PC-9 (cell line): ENCODE results near the gene CDK2. TPM values are rescaled to one million over a fixed set of nuclear protein-coding genes. Genes with fewer than 3 reads are reported as not detected.
A peak's percentile ranks its signal among the peaks of the same experiment; 100 is the strongest.

Source experiments
- BruUV-seq: library from RNA; stranded (reverse); fragments of 400-500 nt; replicated peaks from 2 replicates; lab custom pipeline; 2021; lab: Mats Ljungman, UMichigan
- CTCF ChIA-PET: fragments of 300-600 bp; sonication (Branson Sonifier 250); formaldehyde crosslinking; loops from one replicate; lab custom pipeline; 2022; ENCODE audit warnings: antibody characterized with exemption; lab: Charles Lee
- POLR2A ChIA-PET: fragments of 300-600 bp; sonication (Branson Sonifier 250); formaldehyde crosslinking; loops from one replicate; lab custom pipeline; 2022; ENCODE audit warnings: antibody characterized with exemption; ENCODE audit not compliant: unreplicated experiment; lab: Charles Lee
- DNase-seq, 2 experiments: peaks; one replicate each; pipeline versions ENCODE4 v3.0.0 to v3.0.0-alpha.2; 2015 to 2022; ENCODE audit warnings: mixed read lengths in 1 of 2
- H2AFZ ChIP-seq: fragments of 200-600 bp; sonication (generic); 2 replicates; pipeline ENCODE4 v1.8.1; 2017; ENCODE audit warnings: antibody characterized with exemption
- H3F3A ChIP-seq: fragments of 200-600 bp; sonication (generic); 2 replicates; pipeline ENCODE4 v1.8.1; 2017; ENCODE audit warnings: antibody characterized with exemption, mild to moderate bottlenecking, low read depth; ENCODE audit not compliant: insufficient read depth
- H3K27ac ChIP-seq: fragments of 200-600 bp; sonication (generic); 2 replicates; pipeline ENCODE4 v1.6.1; 2016; ENCODE audit warnings: mixed run types
- H3K27me3 ChIP-seq: fragments of 200-600 bp; sonication (generic); 2 replicates; pipeline ENCODE4 v1.6.1; 2016; ENCODE audit warnings: low read depth, mixed run types; ENCODE audit not compliant: insufficient read depth
- H3K36me3 ChIP-seq: fragments of 200-600 bp; sonication (generic); 2 replicates; pipeline ENCODE4 v1.6.1; 2016; ENCODE audit warnings: low read depth, mixed run types
- H3K4me1 ChIP-seq: fragments of 200-600 bp; sonication (generic); replicated peaks from 2 replicates; pipeline ENCODE4 v1.6.1; 2016; ENCODE audit warnings: mixed run types; ENCODE audit not compliant: insufficient read depth
- H3K4me2 ChIP-seq: fragments of 200-600 bp; sonication (generic); 2 replicates; pipeline ENCODE4 v1.6.1; 2017; ENCODE audit warnings: mixed run types
- H3K4me3 ChIP-seq: fragments of 200-600 bp; sonication (generic); 2 replicates; pipeline ENCODE4 v1.6.1; 2016; ENCODE audit warnings: mixed run types
- H3K79me2 ChIP-seq: fragments of 200-600 bp; sonication (generic); 2 replicates; pipeline ENCODE4 v1.6.1; 2017; ENCODE audit warnings: low read depth, mixed run types
- H3K9me2 ChIP-seq: fragments of 200-600 bp; sonication (generic); 2 replicates; pipeline ENCODE4 v1.8.1; 2017; ENCODE audit warnings: mild to moderate bottlenecking; ENCODE audit not compliant: insufficient read depth
- H3K9me3 ChIP-seq: fragments of 200-600 bp; sonication (generic); 2 replicates; pipeline ENCODE4 v1.8.1; 2016; ENCODE audit warnings: low read depth; ENCODE audit not compliant: insufficient read depth
- H4K20me1 ChIP-seq: fragments of 200-600 bp; sonication (generic); 2 replicates; pipeline ENCODE4 v1.8.1; 2017; ENCODE audit not compliant: insufficient read depth
- CTCF ChIP-seq: fragments of 200-600 bp; sonication (generic); conservative IDR thresholded peaks from 2 replicates; pipeline ENCODE4 v1.6.1; 2017; ENCODE audit warnings: mixed run types, antibody characterized with exemption, mild to moderate bottlenecking, moderate library complexity
- EZH2 ChIP-seq: fragments of 200-600 bp; sonication (generic); IDR thresholded peaks from 2 replicates; pipeline ENCODE4 v1.8.0; 2017; ENCODE audit warnings: antibody characterized with exemption, low read depth
- intact Hi-C: fragments of 100-400 bp; cut with micrococcal nuclease; formaldehyde crosslinking; loops from one replicate; pipeline ENCODE4 v1.10.0; 2022; ENCODE audit not compliant: unreplicated experiment
- total RNA-seq: library from RNA; stranded (reverse); gene quantifications from 2 replicates; pipeline ENCODE4 v1.2.3, GENCODE V29; 2021

Gene CDK2
- total RNA-seq, 1 experiment from 2014 or later, result 93.8 TPM

GRCh38 chr12:55993230-55993853 is 26.7 kb downstream of the CDK2 start:
- Histone ChIP-seq H3K27ac (no peak overlapping the region), H3K36me3 (no peaks in the 10 kb centered on the region; the same call in 1 of the 2 replicates), H3K9me2 (no peaks in the 10 kb centered on the region), H3K4me1 (peaks cover 9% of the 10 kb centered on the region), H2AFZ (no peak overlapping the region), H3K27me3 (no peaks in the 10 kb centered on the region), H3F3A (peaks cover 22% of the 10 kb centered on the region; the same call in 1 of the 2 replicates), H3K4me2 (no peak overlapping the region), H3K4me3 (no peak overlapping the region), H4K20me1 (no peaks in the 10 kb centered on the region), H3K9me3 (no peaks in the 10 kb centered on the region), H3K79me2 (peaks cover 5% of the 10 kb centered on the region; the same call in 1 of the 2 replicates)
- POLR2A ChIA-PET, result no interaction called here
- no peak for TF ChIP-seq EZH2
- no peak for TF ChIP-seq CTCF
- intact Hi-C loops, result no loop called here
- DNase-seq, result no peak
- no TSS peak for BruUV-seq
- CTCF ChIA-PET, result no interaction called here

- intact Hi-C loops, result no loop called here
- Histone ChIP-seq H3K27me3 (no peaks in the 10 kb centered on the region), H3K4me3 (no peak overlapping the region), H4K20me1 (no peaks in the 10 kb centered on the region), H3K4me1 (peaks cover 9% of the 10 kb centered on the region), H3K4me2 (no peak overlapping the region), H3K27ac (no peak overlapping the region), H3K36me3 (no peaks in the 10 kb centered on the region; the same call in 1 of the 2 replicates), H2AFZ (no peak overlapping the region), H3K9me2 (no peaks in the 10 kb centered on the region), H3K79me2 (peaks cover 5% of the 10 kb centered on the region; the same call in 1 of the 2 replicates), H3K9me3 (no peaks in the 10 kb centered on the region), H3F3A (peaks cover 22% of the 10 kb centered on the region; the same call in 1 of the 2 replicates)
- BruUV-seq, result no TSS peak
- CTCF ChIA-PET, result interaction anchor here (0.5 to 2.2 kb wide), 9 partner anchors 31 to 884 kb away, joined by 3 to 23 read pairs (median 3); no protein-coding TSS in a partner anchor
- POLR2A ChIA-PET, result interaction anchor here (0.7 kb wide), 1 partner anchor 255 kb away, joined by 17 read pairs; no protein-coding TSS in a partner anchor
- TF ChIP-seq CTCF (no peak), EZH2 (no peak)
- DNase-seq, result no peak
Measured at GRCh38 chr12:55995366-55995765, 28.7 kb downstream of the CDK2 start.

- Histone ChIP-seq H3K9me3 (no peaks in the 10 kb centered on the region), H3K79me2 (peaks cover 5% of the 10 kb centered on the region; the same call in 1 of the 2 replicates), H3K4me3 (peak overlapping the region; percentile 70), H3K27me3 (no peaks in the 10 kb centered on the region), H4K20me1 (no peaks in the 10 kb centered on the region), H3K9me2 (no peaks in the 10 kb centered on the region), H3K4me2 (peak overlapping the region; percentile 89), H3K27ac (no peak overlapping the region), H3F3A (peaks cover 22% of the 10 kb centered on the region; the same call in 1 of the 2 replicates), H3K4me1 (peaks cover 9% of the 10 kb centered on the region), H3K36me3 (no peaks in the 10 kb centered on the region), H2AFZ (peak overlapping the region; percentile 71)
- no peak for TF ChIP-seq EZH2
- TF ChIP-seq CTCF, result peak; percentile 91
- POLR2A ChIA-PET, result interaction anchor here (0.6 to 1.2 kb wide), 2 partner anchors 108 to 226 kb away, joined by 3 to 5 read pairs; partner anchors contain the start of genes PA2G4 and RNF41
- intact Hi-C loops, result loop anchor here (1.0 to 2.0 kb wide), 3 partner anchors 33 to 193 kb away; partner anchors contain the start of genes PA2G4 and SMARCC2
- CTCF ChIA-PET, result interaction anchor here (0.5 to 2.2 kb wide), 16 partner anchors 11 to 258 kb away, joined by 3 to 23 read pairs (median 4); no protein-coding TSS in a partner anchor
- peak; percentile 52 to 57 for DNase-seq
- BruUV-seq, result no TSS peak
Measured at GRCh38 chr12:55996201-55996714, 29.6 kb downstream of the CDK2 start.
